SK-N-SH treated with all-trans-retinoic acid at 6 μM for 48 hours (cell line): ENCODE measurements around the gene GPR75.

Source experiments
- ATAC-seq: fragments of 200-7000 bp; cut with Tn5 transposase; 3 replicates; pipeline ENCODE4 v1.9.1; 2020; ENCODE audit warnings: mild to moderate bottlenecking, moderate library complexity
- ARNTL ChIP-seq: fragments of 450-650 bp; formaldehyde crosslinking; IDR thresholded peaks from 2 replicates; pipeline ENCODE4 v1.5.0; 2020; ENCODE audit warnings: low read depth, mild to moderate bottlenecking, moderate library complexity, borderline replicate concordance
- BACH2 ChIP-seq: fragments of 250-450 bp; sonication (Bioruptor Pico); IDR thresholded peaks from 2 replicates; pipeline ENCODE4 v1.9.0; 2021; ENCODE audit warnings: mild to moderate bottlenecking, borderline replicate concordance
- CSDC2 ChIP-seq: fragments of 250-450 bp; sonication (Bioruptor Pico); IDR thresholded peaks from 2 replicates; pipeline ENCODE4 v1.5.0; 2020; ENCODE audit warnings: mild to moderate bottlenecking, moderate library complexity
- ESRRG ChIP-seq: fragments of 250-450 bp; sonication (Bioruptor Pico); IDR thresholded peaks from 2 replicates; pipeline ENCODE4 v1.6.1; 2021; ENCODE audit warnings: mild to moderate bottlenecking
- GLIS3 ChIP-seq: fragments of 250-450 bp; sonication (Bioruptor Pico); IDR thresholded peaks from 2 replicates; pipeline ENCODE4 v1.5.0; 2020; ENCODE audit warnings: mild to moderate bottlenecking, moderate library complexity
- ISL1 ChIP-seq: fragments of 250-450 bp; sonication (Bioruptor Pico); IDR thresholded peaks from 2 replicates; pipeline ENCODE4 v2.1.2; 2022; ENCODE audit warnings: mild to moderate bottlenecking, moderate library complexity
- OSR1 ChIP-seq: fragments of 250-450 bp; sonication (Bioruptor Pico); IDR thresholded peaks from 2 replicates; pipeline ENCODE4 v1.8.0; 2022; ENCODE audit warnings: moderate library complexity, mild to moderate bottlenecking, inconsistent platforms
- PPARA ChIP-seq: fragments of 250-450 bp; sonication (Bioruptor Pico); IDR thresholded peaks from 2 replicates; pipeline ENCODE4 v1.5.0; 2020; ENCODE audit warnings: mild to moderate bottlenecking, borderline replicate concordance
- RARB ChIP-seq: fragments of 250-450 bp; sonication (Bioruptor Pico); IDR thresholded peaks from 2 replicates; pipeline ENCODE4 v1.8.0; 2021; ENCODE audit warnings: mild to moderate bottlenecking, moderate library complexity
- SNAI2 ChIP-seq: fragments of 250-450 bp; sonication (Bioruptor Pico); IDR thresholded peaks from 2 replicates; pipeline ENCODE4 v1.5.0; 2020; ENCODE audit warnings: mild to moderate bottlenecking, moderate library complexity
- TCF4 ChIP-seq: fragments of 250-450 bp; sonication (Bioruptor Pico); IDR thresholded peaks from 2 replicates; pipeline ENCODE4 v1.8.0; 2021; ENCODE audit warnings: mild to moderate bottlenecking, moderate library complexity, borderline replicate concordance
- TOX ChIP-seq: fragments of 250-450 bp; sonication (Bioruptor Pico); IDR thresholded peaks from 2 replicates; pipeline ENCODE4 v1.8.0; 2021; ENCODE audit warnings: mild to moderate bottlenecking, moderate library complexity, borderline replicate concordance
- TSHZ2 ChIP-seq: fragments of 250-450 bp; sonication (Bioruptor Pico); IDR thresholded peaks from 2 replicates; pipeline ENCODE4 v1.5.0; 2020; ENCODE audit warnings: mild to moderate bottlenecking, moderate library complexity
- ZC3H10 ChIP-seq: fragments of 250-450 bp; sonication (Bioruptor Pico); IDR thresholded peaks from 2 replicates; pipeline ENCODE4 v1.5.1; 2021; ENCODE audit warnings: mild to moderate bottlenecking, moderate library complexity
- ZFP3 ChIP-seq: fragments of 250-450 bp; sonication (Bioruptor Pico); IDR thresholded peaks from 2 replicates; pipeline ENCODE4 v1.5.0; 2020; ENCODE audit warnings: mild to moderate bottlenecking, moderate library complexity
- ZFP30 ChIP-seq: fragments of 450-650 bp; formaldehyde crosslinking; IDR thresholded peaks from 2 replicates; pipeline ENCODE4 v1.5.0; 2022; ENCODE audit warnings: mild to moderate bottlenecking, moderate library complexity
- ZNF70 ChIP-seq: fragments of 450-650 bp; formaldehyde crosslinking; IDR thresholded peaks from 2 replicates; pipeline ENCODE4 v1.5.0; 2020; ENCODE audit warnings: mild to moderate bottlenecking, moderate library complexity
- ZNF8 ChIP-seq: fragments of 450-650 bp; formaldehyde crosslinking; IDR thresholded peaks from 2 replicates; pipeline ENCODE4 v1.5.0; 2020; ENCODE audit warnings: mild to moderate bottlenecking, moderate library complexity
- TF ChIP-seq, protein P1 (sequence below): fragments of 250-450 bp; sonication (Bioruptor Pico); IDR thresholded peaks from 2 replicates; pipeline ENCODE4 v1.5.1; 2021; ENCODE audit warnings: mild to moderate bottlenecking, moderate library complexity
- TF ChIP-seq, protein P2 (sequence below): fragments of 250-450 bp; sonication (Bioruptor Pico); IDR thresholded peaks from 2 replicates; pipeline ENCODE4 v1.8.0; 2021; ENCODE audit warnings: low read depth, mild to moderate bottlenecking, moderate library complexity, borderline replicate concordance
- TF ChIP-seq, protein P3 (sequence below): fragments of 250-450 bp; sonication (Bioruptor Pico); IDR thresholded peaks from 2 replicates; pipeline ENCODE4 v1.5.1; 2020; ENCODE audit warnings: low read depth, mild to moderate bottlenecking, moderate library complexity
- TF ChIP-seq, protein P4 (sequence below): fragments of 250-450 bp; sonication (Bioruptor Pico); IDR thresholded peaks from 2 replicates; pipeline ENCODE4 v1.8.0; 2020; ENCODE audit warnings: mild to moderate bottlenecking, moderate library complexity, borderline replicate concordance

The GPR75 gene

DNA sequence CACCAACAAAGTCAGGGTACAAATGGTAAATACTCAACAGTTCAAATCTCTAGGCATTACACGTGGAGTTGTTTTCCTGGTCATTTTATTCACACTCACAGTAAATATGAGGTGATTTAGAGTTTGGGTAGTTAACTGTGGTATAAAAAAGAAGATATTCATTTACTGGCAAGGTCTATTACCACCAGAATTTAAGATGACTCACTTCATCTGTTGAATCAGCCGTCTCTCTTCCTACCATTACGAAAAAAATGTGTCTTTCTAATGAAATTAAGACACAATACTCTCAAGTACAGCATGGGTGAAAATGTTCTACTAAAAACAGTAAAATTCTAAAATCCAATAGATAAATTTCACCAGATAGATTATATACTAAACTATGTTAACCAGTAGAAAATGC lies 21.0 kb upstream of the GPR75 start:
- peak; percentile 79 for ATAC-seq
- no peak for TF ChIP-seq ESRRG (CRISPR knock-in tag)
- TF ChIP-seq ISL1 (CRISPR knock-in tag): peak; percentile 56

- no peak; the same call in 2 of the 3 replicates for ATAC-seq
- TF ChIP-seq OSR1 (CRISPR knock-in tag): no peak
- TF ChIP-seq, protein P1, sequence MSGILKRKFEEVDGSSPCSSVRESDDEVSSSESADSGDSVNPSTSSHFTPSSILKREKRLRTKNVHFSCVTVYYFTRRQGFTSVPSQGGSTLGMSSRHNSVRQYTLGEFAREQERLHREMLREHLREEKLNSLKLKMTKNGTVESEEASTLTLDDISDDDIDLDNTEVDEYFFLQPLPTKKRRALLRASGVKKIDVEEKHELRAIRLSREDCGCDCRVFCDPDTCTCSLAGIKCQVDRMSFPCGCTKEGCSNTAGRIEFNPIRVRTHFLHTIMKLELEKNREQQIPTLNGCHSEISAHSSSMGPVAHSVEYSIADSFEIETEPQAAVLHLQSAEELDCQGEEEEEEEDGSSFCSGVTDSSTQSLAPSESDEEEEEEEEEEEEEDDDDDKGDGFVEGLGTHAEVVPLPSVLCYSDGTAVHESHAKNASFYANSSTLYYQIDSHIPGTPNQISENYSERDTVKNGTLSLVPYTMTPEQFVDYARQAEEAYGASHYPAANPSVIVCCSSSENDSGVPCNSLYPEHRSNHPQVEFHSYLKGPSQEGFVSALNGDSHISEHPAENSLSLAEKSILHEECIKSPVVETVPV (CRISPR knock-in tag): no peak
- no peak for TF ChIP-seq ISL1 (CRISPR knock-in tag)
- no peak for TF ChIP-seq ZC3H10 (CRISPR knock-in tag)
- TF ChIP-seq, protein P2, sequence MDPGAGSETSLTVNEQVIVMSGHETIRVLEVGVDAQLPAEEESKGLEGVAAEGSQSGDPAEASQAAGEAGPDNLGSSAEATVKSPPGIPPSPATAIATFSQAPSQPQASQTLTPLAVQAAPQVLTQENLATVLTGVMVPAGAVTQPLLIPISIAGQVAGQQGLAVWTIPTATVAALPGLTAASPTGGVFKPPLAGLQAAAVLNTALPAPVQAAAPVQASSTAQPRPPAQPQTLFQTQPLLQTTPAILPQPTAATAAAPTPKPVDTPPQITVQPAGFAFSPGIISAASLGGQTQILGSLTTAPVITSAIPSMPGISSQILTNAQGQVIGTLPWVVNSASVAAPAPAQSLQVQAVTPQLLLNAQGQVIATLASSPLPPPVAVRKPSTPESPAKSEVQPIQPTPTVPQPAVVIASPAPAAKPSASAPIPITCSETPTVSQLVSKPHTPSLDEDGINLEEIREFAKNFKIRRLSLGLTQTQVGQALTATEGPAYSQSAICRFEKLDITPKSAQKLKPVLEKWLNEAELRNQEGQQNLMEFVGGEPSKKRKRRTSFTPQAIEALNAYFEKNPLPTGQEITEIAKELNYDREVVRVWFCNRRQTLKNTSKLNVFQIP (CRISPR knock-in tag): no peak
- no peak for TF ChIP-seq ZNF8
- no peak for TF ChIP-seq GLIS3 (CRISPR knock-in tag)
- TF ChIP-seq BACH2: no peak
- no peak for TF ChIP-seq RARB
- TF ChIP-seq ESRRG (CRISPR knock-in tag): no peak
- no peak for TF ChIP-seq PPARA (CRISPR knock-in tag)
- TF ChIP-seq, all 23 proteins: peak for 0
These were observed 17.8 kb upstream of the GPR75 start for GRCh38 chr2:53877556-53877955.

- ATAC-seq: no peak
- no peak for TF ChIP-seq ARNTL (CRISPR knock-in tag)
- TF ChIP-seq, protein P1 (CRISPR knock-in tag): no peak
- TF ChIP-seq CSDC2: no peak
- TF ChIP-seq ZNF8: no peak
- no peak for TF ChIP-seq TCF4 (CRISPR knock-in tag)
These were observed 17.3 kb upstream of the GPR75 start for GRCh38 chr2:53877112-53877511.

DNA sequence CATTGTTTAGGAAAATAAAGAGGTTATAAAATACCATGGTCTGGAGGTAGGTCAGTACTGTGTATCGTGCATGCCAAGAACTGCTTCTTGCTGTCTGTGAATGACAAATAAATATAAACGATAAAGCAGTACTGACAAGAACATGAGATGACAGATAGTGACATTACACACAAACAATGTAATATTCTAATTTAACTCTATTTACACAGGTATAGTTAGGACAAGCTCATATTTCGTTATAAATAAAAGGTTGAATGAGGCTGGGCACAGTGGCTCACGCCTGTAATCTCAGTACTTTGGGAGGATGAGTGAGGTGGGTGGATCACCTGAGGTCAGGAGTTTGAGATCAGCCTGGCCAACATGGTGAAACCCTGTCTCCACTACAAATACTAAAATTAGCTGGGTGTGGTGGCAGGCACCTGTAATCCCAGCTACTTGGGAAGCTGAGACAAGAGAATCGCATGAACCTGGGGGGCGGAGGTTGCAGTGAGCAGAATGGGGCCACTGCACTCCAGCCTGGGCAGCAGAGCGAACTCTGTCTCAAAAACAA lies 14.7 kb upstream of the GPR75 start:
- no peak for ATAC-seq
- TF ChIP-seq ZNF8 (no peak), BACH2 (no peak), GLIS3 (CRISPR knock-in tag) (no peak), ZFP30 (CRISPR knock-in tag) (no peak), CSDC2 (no peak), ZFP3 (CRISPR knock-in tag) (no peak), RARB (no peak), OSR1 (CRISPR knock-in tag) (no peak), TOX (CRISPR knock-in tag) (no peak), ZC3H10 (CRISPR knock-in tag) (no peak), ZNF70 (CRISPR knock-in tag) (no peak), TSHZ2 (CRISPR knock-in tag) (no peak), SNAI2 (no peak), TCF4 (CRISPR knock-in tag) (no peak)
- TF ChIP-seq, protein P3, sequence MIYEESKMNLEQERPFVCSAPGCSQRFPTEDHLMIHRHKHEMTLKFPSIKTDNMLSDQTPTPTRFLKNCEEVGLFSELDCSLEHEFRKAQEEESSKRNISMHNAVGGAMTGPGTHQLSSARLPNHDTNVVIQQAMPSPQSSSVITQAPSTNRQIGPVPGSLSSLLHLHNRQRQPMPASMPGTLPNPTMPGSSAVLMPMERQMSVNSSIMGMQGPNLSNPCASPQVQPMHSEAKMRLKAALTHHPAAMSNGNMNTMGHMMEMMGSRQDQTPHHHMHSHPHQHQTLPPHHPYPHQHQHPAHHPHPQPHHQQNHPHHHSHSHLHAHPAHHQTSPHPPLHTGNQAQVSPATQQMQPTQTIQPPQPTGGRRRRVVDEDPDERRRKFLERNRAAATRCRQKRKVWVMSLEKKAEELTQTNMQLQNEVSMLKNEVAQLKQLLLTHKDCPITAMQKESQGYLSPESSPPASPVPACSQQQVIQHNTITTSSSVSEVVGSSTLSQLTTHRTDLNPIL (CRISPR knock-in tag): no peak
- TF ChIP-seq, protein P1 (CRISPR knock-in tag): no peak
- TF ChIP-seq, protein P4, sequence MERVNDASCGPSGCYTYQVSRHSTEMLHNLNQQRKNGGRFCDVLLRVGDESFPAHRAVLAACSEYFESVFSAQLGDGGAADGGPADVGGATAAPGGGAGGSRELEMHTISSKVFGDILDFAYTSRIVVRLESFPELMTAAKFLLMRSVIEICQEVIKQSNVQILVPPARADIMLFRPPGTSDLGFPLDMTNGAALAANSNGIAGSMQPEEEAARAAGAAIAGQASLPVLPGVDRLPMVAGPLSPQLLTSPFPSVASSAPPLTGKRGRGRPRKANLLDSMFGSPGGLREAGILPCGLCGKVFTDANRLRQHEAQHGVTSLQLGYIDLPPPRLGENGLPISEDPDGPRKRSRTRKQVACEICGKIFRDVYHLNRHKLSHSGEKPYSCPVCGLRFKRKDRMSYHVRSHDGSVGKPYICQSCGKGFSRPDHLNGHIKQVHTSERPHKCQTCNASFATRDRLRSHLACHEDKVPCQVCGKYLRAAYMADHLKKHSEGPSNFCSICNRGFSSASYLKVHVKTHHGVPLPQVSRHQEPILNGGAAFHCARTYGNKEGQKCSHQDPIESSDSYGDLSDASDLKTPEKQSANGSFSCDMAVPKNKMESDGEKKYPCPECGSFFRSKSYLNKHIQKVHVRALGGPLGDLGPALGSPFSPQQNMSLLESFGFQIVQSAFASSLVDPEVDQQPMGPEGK: no peak
- TF ChIP-seq, protein P2 (CRISPR knock-in tag): no peak
- TF ChIP-seq, all 23 proteins: peak for 0
